Neural cell (in vitro differentiated cells): ENCODE results near the gene NARF. TPM values are rescaled to one million over a fixed set of nuclear protein-coding genes. Genes with fewer than 3 reads are reported as not detected.

ENCODE experiments used
- H2AFZ ChIP-seq: fragments of 200-600, 300-800 bp; sonication (generic), shearing (Covaris generic); 2 replicates; pipeline ENCODE4 v1.6.0; 2014; ENCODE audit warnings: low read depth, mild to moderate bottlenecking, antibody characterized with exemption, low read length, moderate library complexity
- H3F3A ChIP-seq: fragments of 200-600 bp; shearing (Covaris generic); 2 replicates; pipeline ENCODE4 v1.6.1; 2016; ENCODE audit warnings: mild to moderate bottlenecking, moderate library complexity, mixed read lengths, antibody characterized with exemption, low read length; ENCODE audit not compliant: insufficient read depth, poor library complexity, severe bottlenecking
- H3K27ac ChIP-seq: fragments of 200-600, 300-800 bp; sonication (generic), shearing (Covaris generic); 2 replicates; pipeline ENCODE4 v1.5.1; 2014; ENCODE audit warnings: mild to moderate bottlenecking, low read length, moderate library complexity
- H3K27me3 ChIP-seq: fragments of 300-800, 200-600 bp; sonication (generic), shearing (Covaris generic); 2 replicates; pipeline ENCODE4 v1.6.0; 2014; ENCODE audit warnings: mild to moderate bottlenecking, low read depth, low read length, moderate library complexity; ENCODE audit not compliant: insufficient read depth
- H3K36me3 ChIP-seq: fragments of 300-800, 200-600 bp; sonication (generic), shearing (Covaris generic); 2 replicates; pipeline ENCODE4 v1.5.1; 2014; ENCODE audit warnings: mild to moderate bottlenecking, antibody characterized with exemption, low read length, moderate library complexity; ENCODE audit not compliant: insufficient read depth
- H3K4me2 ChIP-seq: fragments of 300-800, 200-600 bp; sonication (generic), shearing (Covaris generic); 2 replicates; pipeline ENCODE4 v1.6.0; 2014; ENCODE audit warnings: mild to moderate bottlenecking, low read length
- H3K4me3 ChIP-seq: fragments of 300-800, 200-600 bp; sonication (generic), shearing (Covaris generic); 2 replicates; pipeline ENCODE4 v1.5.1; 2014; ENCODE audit warnings: mild to moderate bottlenecking, low read length, moderate library complexity
- H3K79me2 ChIP-seq: fragments of 200-600 bp; shearing (Covaris generic); replicated peaks from 2 replicates; pipeline ENCODE4 v1.6.0; 2014; ENCODE audit warnings: mild to moderate bottlenecking, low read length, moderate library complexity; ENCODE audit not compliant: insufficient read depth
- H3K9ac ChIP-seq: fragments of 300-800, 200-600 bp; sonication (generic), shearing (Covaris generic); 2 replicates; pipeline ENCODE4 v1.6.1; 2016; ENCODE audit warnings: mild to moderate bottlenecking, low read length, mixed read lengths
- H3K9me2 ChIP-seq: fragments of 200-600 bp; shearing (Covaris generic); 2 replicates; pipeline ENCODE4 v1.6.1; 2016; ENCODE audit warnings: mild to moderate bottlenecking, low read length, mixed read lengths; ENCODE audit not compliant: insufficient read depth
- H3K9me3 ChIP-seq: fragments of 200-600, 300-800 bp; sonication (generic), shearing (Covaris generic); 2 replicates; pipeline ENCODE4 v1.6.1; 2016; ENCODE audit warnings: mild to moderate bottlenecking, mixed run types, low read length, moderate library complexity, mixed read lengths
- H4K20me1 ChIP-seq: fragments of 200-600 bp; shearing (Covaris generic); 2 replicates; pipeline ENCODE4 v1.6.1; 2016; ENCODE audit warnings: mild to moderate bottlenecking, mixed run types; ENCODE audit not compliant: insufficient read depth
- CTCF ChIP-seq: fragments of 450-650 bp; IDR thresholded peaks from 2 replicates; pipeline ENCODE4 v1.5.1; 2014; ENCODE audit warnings: antibody characterized with exemption, mild to moderate bottlenecking, moderate library complexity; ENCODE audit not compliant: poor library complexity, severe bottlenecking
- EP300 ChIP-seq: fragments of 450-650 bp; conservative IDR thresholded peaks from 2 replicates; pipeline ENCODE4 v1.6.1; 2014; ENCODE audit warnings: antibody characterized with exemption, mild to moderate bottlenecking, moderate library complexity; ENCODE audit not compliant: poor library complexity, severe bottlenecking
- EZH2 ChIP-seq: fragments of 200-600, 300-800 bp; shearing (Covaris generic), sonication (generic); IDR thresholded peaks from 2 replicates; pipeline ENCODE4 v1.6.1; 2014; ENCODE audit warnings: antibody characterized with exemption, low read length, borderline replicate concordance, mild to moderate bottlenecking; ENCODE audit not compliant: insufficient read depth, poor library complexity, severe bottlenecking
- MXI1 ChIP-seq: fragments of 450-650 bp; conservative IDR thresholded peaks from 2 replicates; pipeline ENCODE4 v1.6.1; 2014; ENCODE audit warnings: antibody characterized with exemption, mild to moderate bottlenecking; ENCODE audit not compliant: poor library complexity, severe bottlenecking
- POLR2AphosphoS5 ChIP-seq: IDR thresholded peaks from 2 replicates; pipeline ENCODE4 v1.6.1; 2012
- RAD21 ChIP-seq: fragments of 450-650 bp; conservative IDR thresholded peaks from 2 replicates; pipeline ENCODE4 v1.6.1; 2014; ENCODE audit warnings: antibody characterized with exemption, mild to moderate bottlenecking, moderate library complexity
- REST ChIP-seq: IDR thresholded peaks from 2 replicates; pipeline ENCODE4 v1.6.1; 2012; ENCODE audit warnings: borderline replicate concordance
- TAF1 ChIP-seq: IDR thresholded peaks from 2 replicates; pipeline ENCODE4 v1.6.1; 2012; ENCODE audit warnings: low read depth
- polyA plus RNA-seq: library from polyadenylated mRNA; depleted of rRNA; stranded (reverse); fragments of >200 nt; gene quantifications from 2 replicates; pipeline ENCODE4 v1.2.3, GENCODE V29; 2014

The NARF gene
- polyA plus RNA-seq, 1 donor from 2014 or later, result 243 TPM

- no peaks in the 10 kb centered on the region for H3K27me3 ChIP-seq
- no peak overlapping the region for H3K27ac ChIP-seq
- no peaks in the 10 kb centered on the region for H4K20me1 ChIP-seq
- no peak overlapping the region for H3K4me2 ChIP-seq
- no peaks in the 10 kb centered on the region for H3K9me2 ChIP-seq
- H3K79me2 ChIP-seq, result no peaks in the 10 kb centered on the region
- no peaks in the 10 kb centered on the region for H3F3A ChIP-seq
- H3K4me3 ChIP-seq, result no peak overlapping the region
- TF ChIP-seq RAD21 (no peak), POLR2AphosphoS5 (no peak), REST (no peak), MXI1 (no peak), CTCF (no peak), EP300 (no peak), EZH2 (no peak)
- H3K36me3 ChIP-seq, result no peaks in the 10 kb centered on the region
- no peak overlapping the region for H3K9ac ChIP-seq
- no peak overlapping the region for H2AFZ ChIP-seq
- H3K9me3 ChIP-seq, result no peaks in the 10 kb centered on the region
Observed at GRCh38 chr17:82468692-82469091, 10.2 kb downstream of the NARF start.

- no peaks in the 10 kb centered on the region for H4K20me1 ChIP-seq
- H3K27ac ChIP-seq, result no peak overlapping the region
- no peaks in the 10 kb centered on the region for H3K79me2 ChIP-seq
- no peak overlapping the region for H3K4me2 ChIP-seq
- no peaks in the 10 kb centered on the region for H3K9me2 ChIP-seq
- TF ChIP-seq EZH2 (no peak), MXI1 (no peak), TAF1 (no peak), REST (no peak), RAD21 (no peak), CTCF (no peak), POLR2AphosphoS5 (no peak)
- no peaks in the 10 kb centered on the region for H3K9me3 ChIP-seq
- no peak overlapping the region for H3K4me3 ChIP-seq
- H3K9ac ChIP-seq, result no peak overlapping the region
- no peak overlapping the region for H2AFZ ChIP-seq
- no peaks in the 10 kb centered on the region for H3F3A ChIP-seq
- H3K36me3 ChIP-seq, result no peaks in the 10 kb centered on the region
- no peaks in the 10 kb centered on the region for H3K27me3 ChIP-seq
Observed at GRCh38 chr17:82470065-82470464, 11.5 kb downstream of the NARF start.
